ENCODE results near the gene C19orf44.
"Not testable (repeated sequence)": the region's sequence is repeated elsewhere in the genome, so short reads cannot be mapped to it uniquely, and the experiment has no call there.

The C19orf44 gene

GRCh38 chr19:16463341-16463990, 32.7 kb upstream of the C19orf44 start:
- Histone ChIP-seq H3K4me3 (ENCODE audit: low read length) (no peak overlapping the region), H3K4me1 (ENCODE audit: control insufficient read depth, low read depth, low read length) (peaks cover 5% of the 10 kb centered on the region), H3K79me2 (ENCODE audit: control insufficient read depth, insufficient read depth, low read length) (peaks cover 51% of the 10 kb centered on the region), H3K18ac (ENCODE audit: low read length) (no peak overlapping the region), H3K27ac (ENCODE audit: low read depth, low read length) (no peak overlapping the region), H2BK15ac (replicated peaks; ENCODE audit: low read depth) (no peak overlapping the region), H3K9ac (ENCODE audit: low read length) (no peak overlapping the region), H3K23ac (ENCODE audit: low read length) (no peak overlapping the region), H4K5ac (ENCODE audit: low read length) (no peak overlapping the region), H2BK5ac (ENCODE audit: low read length) (no peak overlapping the region), H3K4ac (ENCODE audit: low read depth, low read length) (no peak overlapping the region), H3K79me1 (ENCODE audit: low read length) (peaks cover 33% of the 10 kb centered on the region), H3K27me3 (ENCODE audit: insufficient read depth, low read length, poor library complexity) (no peaks in the 10 kb centered on the region), H2BK120ac (ENCODE audit: low read depth, low read length) (no peak overlapping the region), H3K56ac (ENCODE audit: low read length) (no peak overlapping the region), H3K4me2 (ENCODE audit: low read length) (no peak overlapping the region), H2AK5ac (ENCODE audit: low read length) (no peak overlapping the region), H3K36me3 (ENCODE audit: control insufficient read depth, insufficient read depth, low read length) (no peaks in the 10 kb centered on the region), H4K8ac (ENCODE audit: low read depth, low read length) (no peak overlapping the region)
- no CpG with 5 or more reads among the region's 6 CpGs for WGBS (ENCODE audit: extremely low coverage, insufficient coverage, low lambda C conversion rate)
- DNase-seq, result no peak

- Histone ChIP-seq H3K23ac (ENCODE audit: low read length) (no peak overlapping the region), H2AK5ac (ENCODE audit: low read length) (no peak overlapping the region), H2BK15ac (replicated peaks; ENCODE audit: low read depth) (no peak overlapping the region), H3K4me3 (ENCODE audit: low read length) (no peak overlapping the region), H4K5ac (ENCODE audit: low read length) (no peak overlapping the region), H3K4me1 (ENCODE audit: control insufficient read depth, low read depth, low read length) (peaks cover 4% of the 10 kb centered on the region), H3K4me2 (ENCODE audit: low read length) (no peak overlapping the region), H3K56ac (ENCODE audit: low read length) (no peak overlapping the region), H4K8ac (ENCODE audit: low read depth, low read length) (no peak overlapping the region), H3K27me3 (ENCODE audit: insufficient read depth, low read length, poor library complexity) (no peaks in the 10 kb centered on the region), H3K79me2 (ENCODE audit: control insufficient read depth, insufficient read depth, low read length) (peaks cover 50% of the 10 kb centered on the region), H2BK120ac (ENCODE audit: low read depth, low read length) (no peak overlapping the region), H2BK5ac (ENCODE audit: low read length) (no peak overlapping the region), H3K79me1 (ENCODE audit: low read length) (peaks cover 33% of the 10 kb centered on the region), H3K18ac (ENCODE audit: low read length) (no peak overlapping the region), H3K36me3 (ENCODE audit: control insufficient read depth, insufficient read depth, low read length) (no peaks in the 10 kb centered on the region), H3K27ac (ENCODE audit: low read depth, low read length) (no peak overlapping the region), H3K4ac (ENCODE audit: low read depth, low read length) (no peak overlapping the region), H3K9ac (ENCODE audit: low read length) (no peak overlapping the region)
- no CpG with 5 or more reads among the region's 12 CpGs for WGBS (ENCODE audit: extremely low coverage, insufficient coverage, low lambda C conversion rate)
- peak; percentile 68 for DNase-seq
Measured at GRCh38 chr19:16463991-16464575, 32.1 kb upstream of the C19orf44 start.

GRCh38 chr19:16465239-16465638, 31.0 kb upstream of the C19orf44 start:
- WGBS (ENCODE audit: extremely low coverage, insufficient coverage, low lambda C conversion rate), result no CpG with 5 or more reads among the region's 5 CpGs
- no peak overlapping the region for H3K4me2 ChIP-seq (ENCODE audit: low read length)
- DNase-seq, result no peak
- H2AK5ac ChIP-seq (ENCODE audit: low read length), result no peak overlapping the region
- H3K56ac ChIP-seq (ENCODE audit: low read length), result no peak overlapping the region
- H3K36me3 ChIP-seq (ENCODE audit: control insufficient read depth, insufficient read depth, low read length), result no peaks in the 10 kb centered on the region
- H3K9ac ChIP-seq (ENCODE audit: low read length), result no peak overlapping the region
- no peak overlapping the region for H4K5ac ChIP-seq (ENCODE audit: low read length)
- no peak overlapping the region for H2BK120ac ChIP-seq (ENCODE audit: low read depth, low read length)
- no peak overlapping the region for H4K8ac ChIP-seq (ENCODE audit: low read depth, low read length)
- H3K18ac ChIP-seq (ENCODE audit: low read length), result no peak overlapping the region
- H3K4me1 ChIP-seq (ENCODE audit: control insufficient read depth, low read depth, low read length), result peaks cover 2% of the 10 kb centered on the region
- no peak overlapping the region for H2BK5ac ChIP-seq (ENCODE audit: low read length)
- H3K23ac ChIP-seq (ENCODE audit: low read length), result no peak overlapping the region
- H3K27me3 ChIP-seq (ENCODE audit: insufficient read depth, low read length, poor library complexity), result no peaks in the 10 kb centered on the region
- H3K27ac ChIP-seq (ENCODE audit: low read depth, low read length), result no peak overlapping the region
- no peak overlapping the region for H2BK15ac ChIP-seq (replicated peaks; ENCODE audit: low read depth)
- peaks cover 35% of the 10 kb centered on the region for H3K79me1 ChIP-seq (ENCODE audit: low read length)
- H3K4me3 ChIP-seq (ENCODE audit: low read length), result no peak overlapping the region
- peaks cover 47% of the 10 kb centered on the region for H3K79me2 ChIP-seq (ENCODE audit: control insufficient read depth, insufficient read depth, low read length)
- no peak overlapping the region for H3K4ac ChIP-seq (ENCODE audit: low read depth, low read length)

- H3K79me1 ChIP-seq (ENCODE audit: low read length), result peaks cover 36% of the 10 kb centered on the region
- not testable (repeated sequence) for H2BK120ac ChIP-seq (ENCODE audit: low read depth, low read length); H3K4me2 ChIP-seq (ENCODE audit: low read length); H3K4me1 ChIP-seq (ENCODE audit: control insufficient read depth, low read depth, low read length); H2BK5ac ChIP-seq (ENCODE audit: low read length); H4K5ac ChIP-seq (ENCODE audit: low read length); H3K36me3 ChIP-seq (ENCODE audit: control insufficient read depth, insufficient read depth, low read length); H3K4ac ChIP-seq (ENCODE audit: low read depth, low read length); H4K8ac ChIP-seq (ENCODE audit: low read depth, low read length); H3K23ac ChIP-seq (ENCODE audit: low read length); H3K9ac ChIP-seq (ENCODE audit: low read length); H3K27me3 ChIP-seq (ENCODE audit: insufficient read depth, low read length, poor library complexity); DNase-seq; H2BK15ac ChIP-seq (replicated peaks; ENCODE audit: low read depth); H3K4me3 ChIP-seq (ENCODE audit: low read length); H2AK5ac ChIP-seq (ENCODE audit: low read length); H3K18ac ChIP-seq (ENCODE audit: low read length); H3K27ac ChIP-seq (ENCODE audit: low read depth, low read length); H3K56ac ChIP-seq (ENCODE audit: low read length)
- peaks cover 44% of the 10 kb centered on the region for H3K79me2 ChIP-seq (ENCODE audit: control insufficient read depth, insufficient read depth, low read length)
- no CpG with 5 or more reads among the region's 12 CpGs for WGBS (ENCODE audit: extremely low coverage, insufficient coverage, low lambda C conversion rate)
Measured at GRCh38 chr19:16466802-16467427, 29.3 kb upstream of the C19orf44 start.

- Histone ChIP-seq H3K4me2 (ENCODE audit: low read length) (no peak overlapping the region), H2BK15ac (replicated peaks; ENCODE audit: low read depth) (no peak overlapping the region), H2BK5ac (ENCODE audit: low read length) (no peak overlapping the region), H3K79me2 (ENCODE audit: control insufficient read depth, insufficient read depth, low read length) (peaks cover 42% of the 10 kb centered on the region), H3K4me3 (ENCODE audit: low read length) (no peak overlapping the region), H3K79me1 (ENCODE audit: low read length) (peaks cover 36% of the 10 kb centered on the region), H4K8ac (ENCODE audit: low read depth, low read length) (no peak overlapping the region), H3K27me3 (ENCODE audit: insufficient read depth, low read length, poor library complexity) (no peaks in the 10 kb centered on the region), H3K4me1 (ENCODE audit: control insufficient read depth, low read depth, low read length) (peaks cover 7% of the 10 kb centered on the region), H2BK120ac (ENCODE audit: low read depth, low read length) (no peak overlapping the region), H3K4ac (ENCODE audit: low read depth, low read length) (no peak overlapping the region), H3K56ac (ENCODE audit: low read length) (no peak overlapping the region), H4K5ac (ENCODE audit: low read length) (no peak overlapping the region), H3K36me3 (ENCODE audit: control insufficient read depth, insufficient read depth, low read length) (no peaks in the 10 kb centered on the region), H2AK5ac (ENCODE audit: low read length) (no peak overlapping the region), H3K9ac (ENCODE audit: low read length) (no peak overlapping the region), H3K27ac (ENCODE audit: low read depth, low read length) (no peak overlapping the region), H3K18ac (ENCODE audit: low read length) (no peak overlapping the region), H3K23ac (ENCODE audit: low read length) (no peak overlapping the region)
- no CpG with 5 or more reads among the region's 6 CpGs for WGBS (ENCODE audit: extremely low coverage, insufficient coverage, low lambda C conversion rate)
- DNase-seq, result no peak
Measured at GRCh38 chr19:16467581-16467980, 28.6 kb upstream of the C19orf44 start.

Data from mesendoderm (in vitro differentiated cells).